WTC11 (cell line): ENCODE results near the gene ASZ1. TPM values are rescaled to one million over a fixed set of nuclear protein-coding genes. Genes with fewer than 3 reads are reported as not detected.
A peak's percentile ranks its signal among the peaks of the same experiment; 100 is the strongest.

Experiments used
- ATAC-seq: fragments of 200-7000 bp; cut with Tn5 transposase; 2 replicates; pipeline ENCODE4 v1.10.0; 2021; ENCODE audit warnings: mild to moderate bottlenecking, moderate library complexity
- CTCF ChIA-PET: fragments of 300-600 bp; sonication (Branson Sonifier 250); formaldehyde crosslinking; loops from one replicate; lab custom pipeline; 2021; ENCODE audit warnings: antibody characterized with exemption; lab: Charles Lee
- POLR2A ChIA-PET: fragments of 350-600 bp; sonication (Branson Sonifier 250); formaldehyde crosslinking; loops from one replicate; lab custom pipeline; 2021; ENCODE audit warnings: antibody characterized with exemption; lab: Charles Lee
- DNase-seq: peaks from one replicate; pipeline ENCODE4 v3.0.0; 2021; ENCODE audit warnings: low spot score
- H3K27ac Mint-ChIP-seq: 2 replicates; pipeline ENCODE4 v1.8.0; 2021; ENCODE audit warnings: mixed read lengths
- H3K27me3 Mint-ChIP-seq: 2 replicates; pipeline ENCODE4 v1.8.0; 2021; ENCODE audit warnings: low read depth, mild to moderate bottlenecking, moderate library complexity, mixed read lengths
- H3K36me3 Mint-ChIP-seq: 2 replicates; pipeline ENCODE4 v1.8.0; 2021; ENCODE audit warnings: mixed read lengths
- H3K4me1 Mint-ChIP-seq: 2 replicates; pipeline ENCODE4 v1.8.0; 2022; ENCODE audit warnings: mixed read lengths
- H3K4me3 Mint-ChIP-seq: 2 replicates; pipeline ENCODE4 v1.8.0; 2021; ENCODE audit warnings: mild to moderate bottlenecking, moderate library complexity, mixed read lengths
- H3K9me3 Mint-ChIP-seq: 2 replicates; pipeline ENCODE4 v1.8.0; 2021; ENCODE audit warnings: mixed read lengths
- CBFB ChIP-seq: sonication (generic); formaldehyde crosslinking; IDR thresholded peaks from 2 replicates; pipeline ENCODE4 v1.8.1; 2022; ENCODE audit warnings: mild to moderate bottlenecking, low read depth, missing genetic modification reagents
- ELF4 ChIP-seq: sonication (generic); formaldehyde crosslinking; IDR thresholded peaks from 2 replicates; pipeline ENCODE4 v1.8.1; 2022; ENCODE audit warnings: low read depth, mild to moderate bottlenecking, moderate library complexity, missing genetic modification reagents
- EMX1 ChIP-seq: fragments of 250-450 bp; sonication (Bioruptor Pico); IDR thresholded peaks from 2 replicates; pipeline ENCODE4 v1.8.0; 2021; ENCODE audit warnings: mild to moderate bottlenecking
- FOXJ3 ChIP-seq: sonication (generic); formaldehyde crosslinking; IDR thresholded peaks from 2 replicates; pipeline ENCODE4 v1.9.0; 2021; ENCODE audit warnings: missing genetic modification reagents, mild to moderate bottlenecking, borderline replicate concordance
- KAT7 ChIP-seq: sonication (generic); formaldehyde crosslinking; IDR thresholded peaks from 2 replicates; pipeline ENCODE4 v1.8.1; 2023; ENCODE audit warnings: missing genetic modification reagents, mild to moderate bottlenecking, borderline replicate concordance
- MYBL2 ChIP-seq: sonication (generic); formaldehyde crosslinking; IDR thresholded peaks from 2 replicates; pipeline ENCODE4 v1.8.1; 2023; ENCODE audit warnings: mild to moderate bottlenecking, moderate library complexity, missing genetic modification reagents
- NR1H2 ChIP-seq: sonication (generic); formaldehyde crosslinking; IDR thresholded peaks from 2 replicates; pipeline ENCODE4 v1.9.0; 2021; ENCODE audit warnings: mild to moderate bottlenecking, moderate library complexity, missing genetic modification reagents
- NR2C2 ChIP-seq: sonication (generic); formaldehyde crosslinking; IDR thresholded peaks from 2 replicates; pipeline ENCODE4 v1.8.0; 2022; ENCODE audit warnings: mild to moderate bottlenecking, missing genetic modification reagents
- PRRX2 ChIP-seq: fragments of 250-450 bp; sonication (Bioruptor Pico); IDR thresholded peaks from 2 replicates; pipeline ENCODE4 v1.8.0; 2021; ENCODE audit warnings: mild to moderate bottlenecking
- SMAD3 ChIP-seq: sonication (generic); formaldehyde crosslinking; IDR thresholded peaks from 2 replicates; pipeline ENCODE4 v1.8.0; 2022; ENCODE audit warnings: missing genetic modification reagents, mild to moderate bottlenecking, borderline replicate concordance
- SOX15 ChIP-seq: fragments of 250-450 bp; sonication (Bioruptor Pico); IDR thresholded peaks from 2 replicates; pipeline ENCODE4 v1.9.0; 2021; ENCODE audit warnings: mild to moderate bottlenecking
- TCF7 ChIP-seq: sonication (generic); formaldehyde crosslinking; IDR thresholded peaks from 2 replicates; pipeline ENCODE4 v1.8.0; 2022; ENCODE audit warnings: mild to moderate bottlenecking, low read depth, missing genetic modification reagents, moderate library complexity
- TEAD1 ChIP-seq: sonication (generic); formaldehyde crosslinking; IDR thresholded peaks from 2 replicates; pipeline ENCODE4 v1.8.0; 2022; ENCODE audit warnings: mild to moderate bottlenecking, missing genetic modification reagents
- TP53 ChIP-seq: sonication (generic); formaldehyde crosslinking; IDR thresholded peaks from 2 replicates; pipeline ENCODE4 v1.8.1; 2023; ENCODE audit warnings: mild to moderate bottlenecking, missing genetic modification reagents
- ZNF232 ChIP-seq: sonication (generic); formaldehyde crosslinking; IDR thresholded peaks from 2 replicates; pipeline ENCODE4 v1.8.0; 2022; ENCODE audit warnings: mild to moderate bottlenecking, missing genetic modification reagents
- ZNF263 ChIP-seq: sonication (generic); formaldehyde crosslinking; IDR thresholded peaks from 2 replicates; pipeline ENCODE4 v1.8.1; 2022; ENCODE audit warnings: low read depth, mild to moderate bottlenecking, moderate library complexity, missing genetic modification reagents
- ZNF317 ChIP-seq: sonication (generic); formaldehyde crosslinking; IDR thresholded peaks from 2 replicates; pipeline ENCODE4 v1.8.1; 2023; ENCODE audit warnings: low read depth, mild to moderate bottlenecking, moderate library complexity, missing genetic modification reagents, borderline replicate concordance
- ZNF416 ChIP-seq: fragments of 250-450 bp; sonication (Bioruptor Pico); IDR thresholded peaks from 2 replicates; pipeline ENCODE4 v1.9.0; 2021; ENCODE audit warnings: mild to moderate bottlenecking, inconsistent platforms
- total RNA-seq: library from RNA; stranded (reverse); gene quantifications from 3 replicates; pipeline ENCODE4 v1.2.3, GENCODE V29; 2021
- TF ChIP-seq, protein P1 (sequence below): sonication (generic); formaldehyde crosslinking; IDR thresholded peaks from 2 replicates; pipeline ENCODE4 v1.8.1; 2022; ENCODE audit warnings: missing genetic modification reagents, borderline replicate concordance
- TF ChIP-seq, protein P2 (sequence below): sonication (generic); formaldehyde crosslinking; IDR thresholded peaks from 2 replicates; pipeline ENCODE4 v1.8.1; 2023; ENCODE audit warnings: mild to moderate bottlenecking, moderate library complexity, missing genetic modification reagents
- TF ChIP-seq, protein P3 (sequence below): fragments of 250-450 bp; sonication (Bioruptor Pico); IDR thresholded peaks from 2 replicates; pipeline ENCODE4 v2.1.2; 2022; ENCODE audit warnings: mild to moderate bottlenecking, moderate library complexity
- TF ChIP-seq, protein P4 (sequence below): sonication (generic); formaldehyde crosslinking; IDR thresholded peaks from 2 replicates; pipeline ENCODE4 v1.8.1; 2022; ENCODE audit warnings: mild to moderate bottlenecking, moderate library complexity, missing genetic modification reagents
- TF ChIP-seq, protein P5 (sequence below): sonication (generic); formaldehyde crosslinking; IDR thresholded peaks from 2 replicates; pipeline ENCODE4 v1.8.1; 2023; ENCODE audit warnings: mild to moderate bottlenecking, missing genetic modification reagents

ASZ1 gene
- total RNA-seq, 1 experiment from 2014 or later = not detected

DNA sequence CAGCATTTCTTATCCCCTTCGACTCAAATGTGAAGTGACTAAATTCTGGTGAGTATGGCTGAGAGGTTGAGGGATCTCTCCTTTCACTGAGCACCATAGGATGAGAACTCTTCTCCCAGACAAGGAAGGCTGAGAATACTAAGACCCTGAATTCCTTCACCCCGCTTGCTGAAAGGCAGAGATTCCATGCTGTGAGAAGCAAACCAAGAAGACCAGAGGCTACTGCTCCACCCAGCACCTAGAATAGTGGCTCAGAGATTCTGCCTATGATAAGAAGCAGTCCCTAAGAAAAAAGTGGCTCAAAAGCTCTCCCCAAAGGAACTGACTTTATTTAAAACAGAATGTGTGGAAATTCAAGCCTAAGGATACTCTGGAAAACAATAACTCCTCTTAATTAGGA lies 77.7 kb downstream of the ASZ1 start:
- DNase-seq = no peak
- H3K4me1 Mint-ChIP-seq = no peaks in the 10 kb centered on the region

DNA sequence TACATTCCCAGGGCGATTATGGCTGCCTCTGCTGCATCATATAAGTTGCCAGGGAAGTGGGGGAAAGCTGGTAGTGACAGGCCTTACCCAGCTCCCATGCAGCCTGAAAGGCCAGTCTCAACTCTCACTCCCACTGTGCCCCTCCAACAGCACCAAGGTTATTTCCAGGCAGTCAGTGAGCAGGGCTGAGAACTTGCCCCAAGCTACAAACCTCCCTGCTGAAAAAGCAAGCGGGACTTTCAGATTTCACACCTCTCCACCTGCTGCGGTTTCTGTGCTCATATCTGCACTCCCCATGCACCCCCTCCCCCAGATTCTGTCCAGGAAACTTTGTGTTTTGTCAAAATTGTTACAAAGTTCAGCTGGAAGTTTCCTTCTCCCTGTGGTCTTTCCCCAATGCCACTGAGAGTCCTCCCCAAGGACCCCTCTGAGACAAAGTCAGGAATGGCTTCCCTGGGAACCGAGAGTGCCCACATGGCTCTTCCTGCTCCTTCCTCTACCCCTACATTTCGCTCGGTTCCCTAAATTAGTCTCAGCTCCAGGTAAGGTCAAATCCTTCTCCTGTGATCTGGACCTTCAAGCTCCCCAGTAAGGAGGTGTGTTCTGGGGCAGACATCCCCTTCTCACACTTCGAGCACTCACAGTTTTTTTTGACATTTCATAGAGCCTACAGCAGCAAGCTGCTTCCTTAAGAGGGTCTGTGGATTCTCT lies 79.2 kb downstream of the ASZ1 start:
- Mint-ChIP-seq H3K4me3 (no peak overlapping the region), H3K36me3 (no peaks in the 10 kb centered on the region)
- DNase-seq = no peak
- no peak for ATAC-seq
- no peak for TF ChIP-seq ELF4
- no peak for TF ChIP-seq NR1H2 (CRISPR knock-in tag)
- TF ChIP-seq EMX1 (CRISPR knock-in tag) = no peak
- TF ChIP-seq CBFB (CRISPR knock-in tag) = no peak
- no peak for TF ChIP-seq SMAD3 (CRISPR knock-in tag)
- TF ChIP-seq, all 79 proteins: peak for 0
- H3K9me3 Mint-ChIP-seq = no peaks in the 10 kb centered on the region
- H3K27ac Mint-ChIP-seq = no peak overlapping the region
- no peaks in the 10 kb centered on the region for H3K4me1 Mint-ChIP-seq
- ChIA-PET CTCF (no interaction called here), POLR2A (no interaction called here)
- H3K27me3 Mint-ChIP-seq = no peaks in the 10 kb centered on the region

More for the DNA sequence above, 77.7 kb downstream of the ASZ1 start:
- ChIA-PET CTCF (no interaction called here), POLR2A (no interaction called here)
- TF ChIP-seq FOXJ3 (no peak), ZNF416 (no peak), SOX15 (no peak), CBFB (CRISPR knock-in tag) (no peak), PRRX2 (no peak), TP53 (CRISPR knock-in tag) (no peak), ZNF232 (CRISPR knock-in tag) (no peak), NR2C2 (CRISPR knock-in tag) (no peak), KAT7 (CRISPR knock-in tag) (no peak), MYBL2 (CRISPR knock-in tag) (no peak), TCF7 (CRISPR knock-in tag) (no peak), ZNF317 (CRISPR knock-in tag) (no peak), TEAD1 (CRISPR knock-in tag) (no peak), ZNF263 (CRISPR knock-in tag) (no peak)
- TF ChIP-seq, protein P1, sequence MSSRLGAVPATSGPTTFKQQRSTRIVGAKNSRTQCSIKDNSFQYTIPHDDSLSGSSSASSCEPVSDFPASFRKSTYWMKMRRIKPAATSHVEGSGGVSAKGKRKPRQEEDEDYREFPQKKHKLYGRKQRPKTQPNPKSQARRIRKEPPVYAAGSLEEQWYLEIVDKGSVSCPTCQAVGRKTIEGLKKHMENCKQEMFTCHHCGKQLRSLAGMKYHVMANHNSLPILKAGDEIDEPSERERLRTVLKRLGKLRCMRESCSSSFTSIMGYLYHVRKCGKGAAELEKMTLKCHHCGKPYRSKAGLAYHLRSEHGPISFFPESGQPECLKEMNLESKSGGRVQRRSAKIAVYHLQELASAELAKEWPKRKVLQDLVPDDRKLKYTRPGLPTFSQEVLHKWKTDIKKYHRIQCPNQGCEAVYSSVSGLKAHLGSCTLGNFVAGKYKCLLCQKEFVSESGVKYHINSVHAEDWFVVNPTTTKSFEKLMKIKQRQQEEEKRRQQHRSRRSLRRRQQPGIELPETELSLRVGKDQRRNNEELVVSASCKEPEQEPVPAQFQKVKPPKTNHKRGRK (CRISPR knock-in tag) = no peak
- TF ChIP-seq, protein P2, sequence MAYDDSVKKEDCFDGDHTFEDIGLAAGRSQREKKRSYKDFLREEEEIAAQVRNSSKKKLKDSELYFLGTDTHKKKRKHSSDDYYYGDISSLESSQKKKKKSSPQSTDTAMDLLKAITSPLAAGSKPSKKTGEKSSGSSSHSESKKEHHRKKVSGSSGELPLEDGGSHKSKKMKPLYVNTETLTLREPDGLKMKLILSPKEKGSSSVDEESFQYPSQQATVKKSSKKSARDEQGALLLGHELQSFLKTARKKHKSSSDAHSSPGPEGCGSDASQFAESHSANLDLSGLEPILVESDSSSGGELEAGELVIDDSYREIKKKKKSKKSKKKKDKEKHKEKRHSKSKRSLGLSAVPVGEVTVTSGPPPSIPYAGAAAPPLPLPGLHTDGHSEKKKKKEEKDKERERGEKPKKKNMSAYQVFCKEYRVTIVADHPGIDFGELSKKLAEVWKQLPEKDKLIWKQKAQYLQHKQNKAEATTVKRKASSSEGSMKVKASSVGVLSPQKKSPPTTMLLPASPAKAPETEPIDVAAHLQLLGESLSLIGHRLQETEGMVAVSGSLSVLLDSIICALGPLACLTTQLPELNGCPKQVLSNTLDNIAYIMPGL (CRISPR knock-in tag) = no peak
- TF ChIP-seq, protein P3, sequence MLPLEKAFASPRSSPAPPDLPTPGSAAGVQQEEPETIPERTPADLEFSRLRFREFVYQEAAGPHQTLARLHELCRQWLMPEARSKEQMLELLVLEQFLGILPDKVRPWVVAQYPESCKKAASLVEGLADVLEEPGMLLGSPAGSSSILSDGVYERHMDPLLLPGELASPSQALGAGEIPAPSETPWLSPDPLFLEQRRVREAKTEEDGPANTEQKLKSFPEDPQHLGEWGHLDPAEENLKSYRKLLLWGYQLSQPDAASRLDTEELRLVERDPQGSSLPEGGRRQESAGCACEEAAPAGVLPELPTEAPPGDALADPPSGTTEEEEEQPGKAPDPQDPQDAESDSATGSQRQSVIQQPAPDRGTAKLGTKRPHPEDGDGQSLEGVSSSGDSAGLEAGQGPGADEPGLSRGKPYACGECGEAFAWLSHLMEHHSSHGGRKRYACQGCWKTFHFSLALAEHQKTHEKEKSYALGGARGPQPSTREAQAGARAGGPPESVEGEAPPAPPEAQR (CRISPR knock-in tag) = no peak
- TF ChIP-seq, protein P4, sequence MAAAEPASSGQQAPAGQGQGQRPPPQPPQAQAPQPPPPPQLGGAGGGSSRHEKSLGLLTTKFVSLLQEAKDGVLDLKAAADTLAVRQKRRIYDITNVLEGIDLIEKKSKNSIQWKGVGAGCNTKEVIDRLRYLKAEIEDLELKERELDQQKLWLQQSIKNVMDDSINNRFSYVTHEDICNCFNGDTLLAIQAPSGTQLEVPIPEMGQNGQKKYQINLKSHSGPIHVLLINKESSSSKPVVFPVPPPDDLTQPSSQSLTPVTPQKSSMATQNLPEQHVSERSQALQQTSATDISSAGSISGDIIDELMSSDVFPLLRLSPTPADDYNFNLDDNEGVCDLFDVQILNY = no peak
- TF ChIP-seq, protein P5, sequence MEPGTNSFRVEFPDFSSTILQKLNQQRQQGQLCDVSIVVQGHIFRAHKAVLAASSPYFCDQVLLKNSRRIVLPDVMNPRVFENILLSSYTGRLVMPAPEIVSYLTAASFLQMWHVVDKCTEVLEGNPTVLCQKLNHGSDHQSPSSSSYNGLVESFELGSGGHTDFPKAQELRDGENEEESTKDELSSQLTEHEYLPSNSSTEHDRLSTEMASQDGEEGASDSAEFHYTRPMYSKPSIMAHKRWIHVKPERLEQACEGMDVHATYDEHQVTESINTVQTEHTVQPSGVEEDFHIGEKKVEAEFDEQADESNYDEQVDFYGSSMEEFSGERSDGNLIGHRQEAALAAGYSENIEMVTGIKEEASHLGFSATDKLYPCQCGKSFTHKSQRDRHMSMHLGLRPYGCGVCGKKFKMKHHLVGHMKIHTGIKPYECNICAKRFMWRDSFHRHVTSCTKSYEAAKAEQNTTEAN (CRISPR knock-in tag) = no peak
- H3K27me3 Mint-ChIP-seq = no peaks in the 10 kb centered on the region; the same call in 1 of the 2 replicates
- no peak overlapping the region for H3K27ac Mint-ChIP-seq
- ATAC-seq = peak; percentile 57
- H3K9me3 Mint-ChIP-seq = no peaks in the 10 kb centered on the region
- H3K36me3 Mint-ChIP-seq = no peaks in the 10 kb centered on the region
- H3K4me3 Mint-ChIP-seq = no peak overlapping the region
